ENCODE data around the gene EPGN. TPM values are rescaled to one million over a fixed set of nuclear protein-coding genes. Genes with fewer than 3 reads are reported as not detected.

EPGN gene
- total and polyA plus RNA-seq, 2 of the 13 experiments (the other 11 are each of a cell fraction or from before 2014, with no cell fraction given): not detected

DNA sequence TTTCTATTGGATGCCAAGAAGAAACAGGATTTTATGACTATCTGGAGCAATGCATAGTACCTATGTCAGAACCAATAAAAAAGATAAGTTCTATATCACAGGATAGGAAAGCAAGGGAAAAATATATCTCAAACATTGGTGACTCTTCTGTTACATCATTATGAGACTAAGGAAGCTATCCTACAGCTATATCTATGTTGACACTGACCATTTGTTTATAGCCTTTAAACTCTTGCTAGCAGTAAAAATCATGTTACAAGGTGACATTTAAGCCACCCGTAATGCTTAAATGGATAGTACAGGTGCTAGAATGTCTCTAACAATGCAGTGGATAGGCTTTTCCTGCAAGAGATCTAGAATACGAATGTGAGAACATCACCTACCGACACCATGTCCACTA, 28.6 kb upstream of the EPGN start:
- DNase-seq (ENCODE audit: low spot score) (no peak), ATAC-seq (no peak), FAIRE-seq (no peak)
- Histone ChIP-seq H3K27ac (ENCODE audit: extremely low read length, insufficient read depth, low read length) (no peak overlapping the region), H3K4me3 (replicated peaks in 1 of 3; ENCODE audit: insufficient read depth in 1 of 3, low read depth in 2 of 3, low read length in 3 of 3) (no peak overlapping the region), H3K36me3 (replicated peaks in 1 of 2; ENCODE audit: control insufficient read depth in 1 of 2, insufficient read depth in 2 of 2, low read length in 2 of 2) (no peaks in the 10 kb centered on the region), H3K27me3 (ENCODE audit: control insufficient read depth in 1 of 2, insufficient read depth in 2 of 2, low read length in 2 of 2) (no peaks in the 10 kb centered on the region; a peak in 1 of 5 replicates), H4K20me1 (ENCODE audit: insufficient read depth, low read length) (no peaks in the 10 kb centered on the region), H2AFZ (ENCODE audit: low read length) (no peak overlapping the region), H3K4me1 (ENCODE audit: insufficient read depth, low read length) (no peaks in the 10 kb centered on the region), H3K9me3 (ENCODE audit: low read length) (no peaks in the 10 kb centered on the region), H3K79me2 (ENCODE audit: insufficient read depth, low read length) (no peaks in the 10 kb centered on the region), H3K9ac (ENCODE audit: insufficient read depth, low read depth, low read length) (no peak overlapping the region), H3K4me2 (ENCODE audit: low read depth, low read length) (no peak overlapping the region)
- BruUV-seq (replicated peaks): no TSS peak
- ChIA-PET CTCF (ENCODE audit: low intra/inter-chr PET ratio, low total read pairs) (no interaction called here), POLR2A (no interaction called here)
- in situ Hi-C loops (cut with HindIII; ENCODE audit: extremely low pct_ligation_motif_present, low pct_unique_long_range_greater_than_20kb): no loop called here
- 45% methylated on average over 3 of the region's 3 CpGs for WGBS (ENCODE audit: low lambda C conversion rate)
- intact Hi-C loops (cut with micrococcal nuclease; ENCODE audit: unreplicated experiment): no loop called here
- TF ChIP-seq, protein P1, sequence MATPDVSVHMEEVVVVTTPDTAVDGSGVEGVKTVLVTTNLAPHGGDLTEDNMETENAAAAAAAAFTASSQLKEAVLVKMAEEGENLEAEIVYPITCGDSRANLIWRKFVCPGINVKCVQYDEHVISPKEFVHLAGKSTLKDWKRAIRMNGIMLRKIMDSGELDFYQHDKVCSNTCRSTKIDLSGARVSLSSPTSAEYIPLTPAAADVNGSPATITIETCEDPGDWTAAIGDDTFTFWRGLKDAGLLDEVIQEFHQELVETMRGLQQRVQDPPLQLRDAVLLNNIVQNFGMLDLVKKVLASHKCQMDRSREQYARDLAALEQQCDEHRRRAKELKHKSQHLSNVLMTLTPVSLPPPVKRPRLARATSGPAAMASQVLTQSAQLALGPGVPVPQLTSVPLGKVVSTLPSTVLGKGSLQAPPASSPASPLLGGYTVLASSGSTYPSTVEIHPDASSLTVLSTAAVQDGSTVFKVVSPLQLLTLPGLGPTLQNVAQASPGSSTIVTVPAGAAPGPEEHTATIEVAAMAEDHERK (CRISPR knock-in tag; IDR thresholded peaks at IDR 0.05; ENCODE audit: low read depth): no peak
- no peak for TF ChIP-seq CCDC6 (CRISPR knock-in tag; IDR thresholded peaks at IDR 0.05)
- no peak for TF ChIP-seq ZFAT (CRISPR knock-in tag; conservative IDR thresholded peaks at IDR 0.05)
- TF ChIP-seq, protein P2, sequence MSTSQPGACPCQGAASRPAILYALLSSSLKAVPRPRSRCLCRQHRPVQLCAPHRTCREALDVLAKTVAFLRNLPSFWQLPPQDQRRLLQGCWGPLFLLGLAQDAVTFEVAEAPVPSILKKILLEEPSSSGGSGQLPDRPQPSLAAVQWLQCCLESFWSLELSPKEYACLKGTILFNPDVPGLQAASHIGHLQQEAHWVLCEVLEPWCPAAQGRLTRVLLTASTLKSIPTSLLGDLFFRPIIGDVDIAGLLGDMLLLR (CRISPR knock-in tag; IDR thresholded peaks at IDR 0.05): no peak
- no peak for TF ChIP-seq SCMH1 (CRISPR knock-in tag; IDR thresholded peaks at IDR 0.05; ENCODE audit: borderline replicate concordance)
- TF ChIP-seq, protein P3, sequence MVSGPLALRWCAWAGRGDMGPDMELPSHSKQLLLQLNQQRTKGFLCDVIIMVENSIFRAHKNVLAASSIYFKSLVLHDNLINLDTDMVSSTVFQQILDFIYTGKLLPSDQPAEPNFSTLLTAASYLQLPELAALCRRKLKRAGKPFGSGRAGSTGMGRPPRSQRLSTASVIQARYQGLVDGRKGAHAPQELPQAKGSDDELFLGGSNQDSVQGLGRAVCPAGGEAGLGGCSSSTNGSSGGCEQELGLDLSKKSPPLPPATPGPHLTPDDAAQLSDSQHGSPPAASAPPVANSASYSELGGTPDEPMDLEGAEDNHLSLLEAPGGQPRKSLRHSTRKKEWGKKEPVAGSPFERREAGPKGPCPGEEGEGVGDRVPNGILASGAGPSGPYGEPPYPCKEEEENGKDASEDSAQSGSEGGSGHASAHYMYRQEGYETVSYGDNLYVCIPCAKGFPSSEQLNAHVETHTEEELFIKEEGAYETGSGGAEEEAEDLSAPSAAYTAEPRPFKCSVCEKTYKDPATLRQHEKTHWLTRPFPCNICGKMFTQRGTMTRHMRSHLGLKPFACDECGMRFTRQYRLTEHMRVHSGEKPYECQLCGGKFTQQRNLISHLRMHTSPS (CRISPR knock-in tag; IDR thresholded peaks at IDR 0.05; ENCODE audit: low read depth): no peak
- TF ChIP-seq ZNF703 (CRISPR knock-in tag; IDR thresholded peaks at IDR 0.05; ENCODE audit: borderline replicate concordance): no peak
- no peak for TF ChIP-seq DNMT3B (CRISPR knock-in tag; conservative IDR thresholded peaks at IDR 0.05)
- no peak for TF ChIP-seq FOXA1 (IDR thresholded peaks at IDR 0.05)
- TF ChIP-seq FOXA1 (CRISPR knock-in tag; IDR thresholded peaks at IDR 0.05): no peak
- no peak for TF ChIP-seq ZFP41 (CRISPR knock-in tag; IDR thresholded peaks at IDR 0.05; ENCODE audit: borderline replicate concordance)
- no peak for TF ChIP-seq ISX (CRISPR knock-in tag; conservative IDR thresholded peaks at IDR 0.05)
- TF ChIP-seq ZNF3 (CRISPR knock-in tag; IDR thresholded peaks at IDR 0.05): no peak
- TF ChIP-seq RORA (CRISPR knock-in tag; IDR thresholded peaks at IDR 0.05): no peak
- no peak for TF ChIP-seq ZNF354B (CRISPR knock-in tag; IDR thresholded peaks at IDR 0.05)
- TF ChIP-seq ZNF747 (CRISPR knock-in tag; IDR thresholded peaks at IDR 0.05; ENCODE audit: borderline replicate concordance): no peak
- TF ChIP-seq ZNF274 (CRISPR knock-in tag; IDR thresholded peaks at IDR 0.05): no peak
- TF ChIP-seq NCOA5 (CRISPR knock-in tag; IDR thresholded peaks at IDR 0.05): no peak
